ENCODE data around the gene RBM14. TPM values are rescaled to one million over a fixed set of nuclear protein-coding genes. Genes with fewer than 3 reads are reported as not detected.

Gene RBM14
- total and polyA plus RNA-seq, 10 of the 15 experiments (the other 5 are each of a cell fraction or from before 2014, with no cell fraction given): 5.4 to 140 (median 44.5) TPM

DNA sequence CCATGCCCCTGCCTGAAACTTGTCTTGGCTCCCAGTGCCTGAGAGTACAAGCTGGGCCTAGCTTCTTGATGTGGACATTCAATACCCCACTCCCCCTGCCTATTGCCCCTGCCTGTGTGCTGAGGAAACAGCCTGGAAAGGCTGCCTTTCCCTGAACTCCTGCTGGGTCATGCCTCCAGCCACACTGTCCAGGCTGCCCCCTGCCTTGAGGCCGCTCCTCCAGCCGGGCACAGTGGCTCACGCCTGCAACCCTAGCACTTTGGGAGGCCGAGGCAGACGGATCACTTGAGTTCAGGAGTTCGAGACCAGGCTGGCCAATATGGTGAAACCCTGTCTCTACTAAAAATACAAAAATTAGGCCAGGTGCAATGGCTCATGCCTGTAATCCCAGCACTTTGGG is 13.4 kb upstream of the RBM14 start:
- ChIA-PET CTCF (interaction anchor here (1.0 kb wide), 1 partner anchor 22 kb away, joined by 3 read pairs; no protein-coding TSS in a partner anchor), RAD21 (ENCODE audit: unreplicated experiment) (no interaction called here), POLR2A (no interaction called here), SMC1A (ENCODE audit: uncharacterized antibody, unreplicated experiment) (no interaction called here)
- no peak for ATAC-seq
- intact Hi-C loops (cut with micrococcal nuclease; ENCODE audit: unreplicated experiment) (no loop called here), in situ Hi-C loops (cut with MboI) (no loop called here)
- H3K27me3 ChIP-seq (replicated peaks in 1 of 2; ENCODE audit: control insufficient read depth in 2 of 2, insufficient read depth in 2 of 2, low read length in 1 of 2): no peaks in the 10 kb centered on the region
- no peak overlapping the region for H3K9ac ChIP-seq (ENCODE audit: control insufficient read depth, insufficient read depth, low read length)
- H3K4me1 ChIP-seq (ENCODE audit: control insufficient read depth, insufficient read depth, low read length): peaks cover 7% of the 10 kb centered on the region
- no peak overlapping the region for H3K4me2 ChIP-seq (ENCODE audit: control insufficient read depth, insufficient read depth)
- 87% methylated on average over 6 of the region's 6 CpGs for WGBS (ENCODE audit: insufficient coverage, insufficient replicate concordance, low lambda C conversion rate, missing lambda C conversion rate)
- no peak for FAIRE-seq
- no peak overlapping the region for H3K4me3 ChIP-seq
- peaks cover 0 to 9% of the 10 kb centered on the region in 2 experiments; a peak in 3 of 4 replicates for H3K36me3 ChIP-seq (ENCODE audit: control insufficient read depth in 2 of 2, insufficient read depth in 2 of 2, low read length in 1 of 2)
- no peak overlapping the region for H2AFZ ChIP-seq (ENCODE audit: control insufficient read depth, low read depth, low read length)
- no peaks in the 10 kb centered on the region for H4K20me1 ChIP-seq (ENCODE audit: control insufficient read depth, insufficient read depth)
- no peak for DNase-seq (ENCODE audit: low read depth, low spot score)
- no peaks in the 10 kb centered on the region for H3K79me2 ChIP-seq (ENCODE audit: control insufficient read depth, insufficient read depth, low read length)
- no peaks in the 10 kb centered on the region for H3K9me3 ChIP-seq (replicated peaks; ENCODE audit: control insufficient read depth, insufficient read depth, low read length)
- TF ChIP-seq, protein P1, sequence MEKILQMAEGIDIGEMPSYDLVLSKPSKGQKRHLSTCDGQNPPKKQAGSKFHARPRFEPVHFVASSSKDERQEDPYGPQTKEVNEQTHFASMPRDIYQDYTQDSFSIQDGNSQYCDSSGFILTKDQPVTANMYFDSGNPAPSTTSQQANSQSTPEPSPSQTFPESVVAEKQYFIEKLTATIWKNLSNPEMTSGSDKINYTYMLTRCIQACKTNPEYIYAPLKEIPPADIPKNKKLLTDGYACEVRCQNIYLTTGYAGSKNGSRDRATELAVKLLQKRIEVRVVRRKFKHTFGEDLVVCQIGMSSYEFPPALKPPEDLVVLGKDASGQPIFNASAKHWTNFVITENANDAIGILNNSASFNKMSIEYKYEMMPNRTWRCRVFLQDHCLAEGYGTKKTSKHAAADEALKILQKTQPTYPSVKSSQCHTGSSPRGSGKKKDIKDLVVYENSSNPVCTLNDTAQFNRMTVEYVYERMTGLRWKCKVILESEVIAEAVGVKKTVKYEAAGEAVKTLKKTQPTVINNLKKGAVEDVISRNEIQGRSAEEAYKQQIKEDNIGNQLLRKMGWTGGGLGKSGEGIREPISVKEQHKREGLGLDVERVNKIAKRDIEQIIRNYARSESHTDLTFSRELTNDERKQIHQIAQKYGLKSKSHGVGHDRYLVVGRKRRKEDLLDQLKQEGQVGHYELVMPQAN (conservative IDR thresholded peaks at IDR 0.05): no peak
- TF ChIP-seq MEF2A (IDR thresholded peaks at IDR 0.05; ENCODE audit: insufficient read depth, low read depth, low read length) (no peak), RELA (IDR thresholded peaks at IDR 0.05; ENCODE audit: borderline replicate concordance, partially characterized antibody) (no peak), FOXK2 (IDR thresholded peaks at IDR 0.05) (no peak), ZNF622 (IDR thresholded peaks at IDR 0.05) (no peak), CBX3 (IDR thresholded peaks at IDR 0.05; ENCODE audit: borderline replicate concordance, low read depth) (no peak), SRF (IDR thresholded peaks at IDR 0.05; ENCODE audit: low read depth in 2 of 2, low read length in 2 of 2) (no peak)
- TF ChIP-seq, protein P2, sequence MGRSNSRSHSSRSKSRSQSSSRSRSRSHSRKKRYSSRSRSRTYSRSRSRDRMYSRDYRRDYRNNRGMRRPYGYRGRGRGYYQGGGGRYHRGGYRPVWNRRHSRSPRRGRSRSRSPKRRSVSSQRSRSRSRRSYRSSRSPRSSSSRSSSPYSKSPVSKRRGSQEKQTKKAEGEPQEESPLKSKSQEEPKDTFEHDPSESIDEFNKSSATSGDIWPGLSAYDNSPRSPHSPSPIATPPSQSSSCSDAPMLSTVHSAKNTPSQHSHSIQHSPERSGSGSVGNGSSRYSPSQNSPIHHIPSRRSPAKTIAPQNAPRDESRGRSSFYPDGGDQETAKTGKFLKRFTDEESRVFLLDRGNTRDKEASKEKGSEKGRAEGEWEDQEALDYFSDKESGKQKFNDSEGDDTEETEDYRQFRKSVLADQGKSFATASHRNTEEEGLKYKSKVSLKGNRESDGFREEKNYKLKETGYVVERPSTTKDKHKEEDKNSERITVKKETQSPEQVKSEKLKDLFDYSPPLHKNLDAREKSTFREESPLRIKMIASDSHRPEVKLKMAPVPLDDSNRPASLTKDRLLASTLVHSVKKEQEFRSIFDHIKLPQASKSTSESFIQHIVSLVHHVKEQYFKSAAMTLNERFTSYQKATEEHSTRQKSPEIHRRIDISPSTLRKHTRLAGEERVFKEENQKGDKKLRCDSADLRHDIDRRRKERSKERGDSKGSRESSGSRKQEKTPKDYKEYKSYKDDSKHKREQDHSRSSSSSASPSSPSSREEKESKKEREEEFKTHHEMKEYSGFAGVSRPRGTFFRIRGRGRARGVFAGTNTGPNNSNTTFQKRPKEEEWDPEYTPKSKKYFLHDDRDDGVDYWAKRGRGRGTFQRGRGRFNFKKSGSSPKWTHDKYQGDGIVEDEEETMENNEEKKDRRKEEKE (IDR thresholded peaks at IDR 0.05): no peak
- TF ChIP-seq, protein P3, sequence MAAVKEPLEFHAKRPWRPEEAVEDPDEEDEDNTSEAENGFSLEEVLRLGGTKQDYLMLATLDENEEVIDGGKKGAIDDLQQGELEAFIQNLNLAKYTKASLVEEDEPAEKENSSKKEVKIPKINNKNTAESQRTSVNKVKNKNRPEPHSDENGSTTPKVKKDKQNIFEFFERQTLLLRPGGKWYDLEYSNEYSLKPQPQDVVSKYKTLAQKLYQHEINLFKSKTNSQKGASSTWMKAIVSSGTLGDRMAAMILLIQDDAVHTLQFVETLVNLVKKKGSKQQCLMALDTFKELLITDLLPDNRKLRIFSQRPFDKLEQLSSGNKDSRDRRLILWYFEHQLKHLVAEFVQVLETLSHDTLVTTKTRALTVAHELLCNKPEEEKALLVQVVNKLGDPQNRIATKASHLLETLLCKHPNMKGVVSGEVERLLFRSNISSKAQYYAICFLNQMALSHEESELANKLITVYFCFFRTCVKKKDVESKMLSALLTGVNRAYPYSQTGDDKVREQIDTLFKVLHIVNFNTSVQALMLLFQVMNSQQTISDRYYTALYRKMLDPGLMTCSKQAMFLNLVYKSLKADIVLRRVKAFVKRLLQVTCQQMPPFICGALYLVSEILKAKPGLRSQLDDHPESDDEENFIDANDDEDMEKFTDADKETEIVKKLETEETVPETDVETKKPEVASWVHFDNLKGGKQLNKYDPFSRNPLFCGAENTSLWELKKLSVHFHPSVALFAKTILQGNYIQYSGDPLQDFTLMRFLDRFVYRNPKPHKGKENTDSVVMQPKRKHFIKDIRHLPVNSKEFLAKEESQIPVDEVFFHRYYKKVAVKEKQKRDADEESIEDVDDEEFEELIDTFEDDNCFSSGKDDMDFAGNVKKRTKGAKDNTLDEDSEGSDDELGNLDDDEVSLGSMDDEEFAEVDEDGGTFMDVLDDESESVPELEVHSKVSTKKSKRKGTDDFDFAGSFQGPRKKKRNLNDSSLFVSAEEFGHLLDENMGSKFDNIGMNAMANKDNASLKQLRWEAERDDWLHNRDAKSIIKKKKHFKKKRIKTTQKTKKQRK (IDR thresholded peaks at IDR 0.05; ENCODE audit: low read depth, low read length): no peak
- no TSS peak for BruUV-seq (replicated peaks)
- H3K27ac ChIP-seq (ENCODE audit: control insufficient read depth, insufficient read depth): no peak overlapping the region
